GM19455 (cell line): ENCODE data around the gene CPT1C.

Experiments
- ATAC-seq: cut with Tn5 transposase; IDR thresholded peaks from one replicate; pipeline ENCODE4 v1.9.1; 2021; ENCODE audit not compliant: unreplicated experiment

CPT1C gene

GRCh38 chr19:49749771-49750170, 58.9 kb downstream of the CPT1C start:
- ATAC-seq, result no peak

- ATAC-seq, result no peak
Measured at GRCh38 chr19:49752701-49753100, 61.8 kb downstream of the CPT1C start.

GRCh38 chr19:49755956-49756355, 65.0 kb downstream of the CPT1C start:
- no peak for ATAC-seq

- ATAC-seq, result no peak
Measured at GRCh38 chr19:49758292-49758691, 67.4 kb downstream of the CPT1C start.

- ATAC-seq, result no peak
Measured at GRCh38 chr19:49761249-49761624, 70.3 kb downstream of the CPT1C start.

GRCh38 chr19:49761625-49762311, 70.9 kb downstream of the CPT1C start:
- no peak for ATAC-seq

GRCh38 chr19:49763230-49763629, 72.3 kb downstream of the CPT1C start, which contains the start of gene TSKS:
TSS of gene TSKS (minus strand) at chr19:49763306. CDS start at chr19:49763247, 59 bp downstream.
- no peak for ATAC-seq
